T-helper 2 cell treated with Interferon-gamma antibody and Interleukin-4, amounts not matched to agents 5 μg/mL and 100 μg/mL, for 36 hours (primary cell): ENCODE measurements around the gene ARSJ.
"Not testable (repeated sequence)": the region's sequence is repeated elsewhere in the genome, so short reads cannot be mapped to it uniquely, and the experiment has no call there.

Experiments
- DNase-seq: peaks from one replicate; pipeline ENCODE4 v3.0.0; 2021; ENCODE audit warnings: low spot score
- H3K27ac Mint-ChIP-seq: one replicate; pipeline ENCODE4 v1.8.0; 2021; ENCODE audit warnings: mild to moderate bottlenecking, mixed read lengths
- H3K27me3 Mint-ChIP-seq: one replicate; pipeline ENCODE4 v1.8.0; 2021; ENCODE audit warnings: low read depth, mixed read lengths
- H3K36me3 Mint-ChIP-seq: one replicate; pipeline ENCODE4 v1.8.0; 2021; ENCODE audit warnings: low read depth, mixed read lengths
- H3K4me1 Mint-ChIP-seq: one replicate; pipeline ENCODE4 v1.8.0; 2021; ENCODE audit warnings: low read depth, mixed read lengths
- H3K4me3 Mint-ChIP-seq: one replicate; pipeline ENCODE4 v1.8.0; 2022; ENCODE audit warnings: mild to moderate bottlenecking, moderate library complexity, mixed read lengths
- H3K9me3 Mint-ChIP-seq: one replicate; pipeline ENCODE4 v1.8.0; 2021; ENCODE audit warnings: mixed read lengths

ARSJ gene

DNA sequence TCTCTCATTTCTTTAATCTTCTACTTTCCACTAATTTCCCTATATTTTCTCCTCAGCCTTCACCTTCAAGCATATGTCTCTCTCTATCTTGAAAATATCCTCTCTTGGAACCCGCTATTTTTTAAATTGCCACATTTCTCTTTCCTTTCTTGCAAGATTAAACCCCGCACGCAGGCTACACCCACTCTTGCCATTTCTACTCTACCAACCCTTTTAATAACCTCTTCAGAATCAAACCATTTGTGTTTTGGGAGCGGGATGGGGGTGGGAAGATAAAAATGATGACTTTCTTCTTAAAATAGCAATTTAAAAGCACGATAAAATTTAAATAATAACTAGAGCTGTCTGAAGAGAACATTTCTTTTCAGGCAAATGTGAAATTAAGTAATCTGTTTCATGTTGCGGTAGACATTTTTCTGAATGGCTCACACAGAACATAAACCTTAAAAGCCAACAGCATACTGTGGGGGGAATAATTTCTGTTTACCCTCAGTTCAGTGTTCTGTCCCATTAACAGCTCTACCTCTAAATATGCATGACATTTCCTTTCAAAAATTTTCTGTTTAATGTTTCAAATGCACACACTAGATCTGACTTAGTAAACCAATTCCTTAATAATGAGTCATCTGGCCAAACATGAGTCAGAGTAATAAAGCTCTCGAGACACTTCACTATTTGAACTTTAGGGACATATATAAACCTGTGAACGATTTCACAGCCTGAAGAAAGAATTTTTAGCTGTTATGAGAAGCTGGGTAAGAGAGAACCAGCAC, 20.5 kb downstream of the ARSJ start:
- no peak for DNase-seq
- Mint-ChIP-seq H3K27me3 (peaks cover 27% of the 10 kb centered on the region), H3K27ac (no peak overlapping the region), H3K36me3 (no peaks in the 10 kb centered on the region), H3K9me3 (peaks cover 10% of the 10 kb centered on the region), H3K4me1 (no peaks in the 10 kb centered on the region), H3K4me3 (no peak overlapping the region)

DNA sequence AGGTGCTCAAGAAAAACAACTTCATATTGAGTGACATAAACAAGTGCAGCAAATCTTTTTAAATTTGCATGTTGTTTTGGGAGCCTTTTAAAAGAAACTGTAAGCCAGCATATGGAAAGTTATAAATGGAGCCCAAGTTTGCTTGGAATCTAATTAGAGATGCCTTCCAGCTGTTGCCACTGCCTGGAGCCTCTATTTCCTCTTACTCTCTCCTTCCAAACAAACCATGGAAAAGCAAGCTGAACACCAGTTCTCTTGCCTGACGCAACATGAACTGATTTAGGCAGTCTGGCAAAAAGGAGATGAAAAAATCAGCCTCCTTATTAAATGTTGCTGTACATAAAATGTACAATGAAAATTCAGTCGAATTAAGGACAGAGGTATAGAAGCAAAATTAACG, 21.5 kb downstream of the ARSJ start:
- H3K36me3 Mint-ChIP-seq, result no peaks in the 10 kb centered on the region
- no peak for DNase-seq
- peaks cover 6% of the 10 kb centered on the region for H3K9me3 Mint-ChIP-seq
- H3K4me3 Mint-ChIP-seq, result no peak overlapping the region
- H3K27ac Mint-ChIP-seq, result no peak overlapping the region
- H3K4me1 Mint-ChIP-seq, result no peaks in the 10 kb centered on the region
- peaks cover 32% of the 10 kb centered on the region for H3K27me3 Mint-ChIP-seq

DNA sequence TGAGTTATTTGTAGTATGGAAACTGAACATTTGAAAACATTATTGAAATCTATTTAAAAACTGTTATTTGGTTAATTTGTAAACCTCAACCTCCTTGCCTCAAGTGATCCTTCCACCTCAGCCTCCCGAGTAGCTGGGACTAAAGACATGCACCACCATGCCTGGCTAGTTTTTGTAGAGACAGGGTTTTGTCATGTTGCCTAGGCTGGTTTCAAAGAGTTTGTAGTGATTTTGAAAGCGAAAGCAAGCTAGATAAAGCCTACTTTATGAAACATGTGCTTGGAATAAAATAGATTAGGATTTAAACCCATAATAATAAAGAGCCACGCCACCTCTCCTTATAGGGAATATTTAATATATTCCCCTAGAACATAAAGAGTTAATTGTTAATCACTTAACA, 23.5 kb downstream of the ARSJ start:
- H3K4me3 Mint-ChIP-seq, result no peak overlapping the region
- no peaks in the 10 kb centered on the region for H3K9me3 Mint-ChIP-seq
- peaks cover 40% of the 10 kb centered on the region for H3K27me3 Mint-ChIP-seq
- H3K36me3 Mint-ChIP-seq, result no peaks in the 10 kb centered on the region
- H3K27ac Mint-ChIP-seq, result no peak overlapping the region
- DNase-seq, result no peak
- peaks cover 2% of the 10 kb centered on the region for H3K4me1 Mint-ChIP-seq

DNA sequence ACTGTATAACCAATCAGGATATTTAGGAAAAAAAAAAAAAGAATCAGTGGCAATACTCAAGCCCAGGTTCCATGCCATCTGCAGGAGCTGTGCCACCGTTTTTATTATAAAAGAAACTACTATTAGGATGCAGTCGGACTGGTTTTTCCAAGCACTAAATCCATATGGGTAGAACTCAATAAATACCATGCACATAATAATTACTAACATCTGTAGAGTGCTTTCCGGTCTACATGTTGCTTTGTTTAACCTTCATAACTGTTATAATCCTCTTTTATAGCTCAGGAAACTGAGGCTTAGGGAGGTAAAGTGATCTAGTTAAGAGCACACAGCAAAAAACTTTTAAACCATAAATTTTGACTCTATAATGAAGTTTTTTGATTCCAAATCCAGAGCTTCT, 24.0 kb downstream of the ARSJ start:
- Mint-ChIP-seq H3K27me3 (peaks cover 43% of the 10 kb centered on the region), H3K4me3 (no peak overlapping the region), H3K36me3 (no peaks in the 10 kb centered on the region), H3K4me1 (peaks cover 2% of the 10 kb centered on the region), H3K9me3 (no peaks in the 10 kb centered on the region), H3K27ac (no peak overlapping the region)
- no peak for DNase-seq

DNA sequence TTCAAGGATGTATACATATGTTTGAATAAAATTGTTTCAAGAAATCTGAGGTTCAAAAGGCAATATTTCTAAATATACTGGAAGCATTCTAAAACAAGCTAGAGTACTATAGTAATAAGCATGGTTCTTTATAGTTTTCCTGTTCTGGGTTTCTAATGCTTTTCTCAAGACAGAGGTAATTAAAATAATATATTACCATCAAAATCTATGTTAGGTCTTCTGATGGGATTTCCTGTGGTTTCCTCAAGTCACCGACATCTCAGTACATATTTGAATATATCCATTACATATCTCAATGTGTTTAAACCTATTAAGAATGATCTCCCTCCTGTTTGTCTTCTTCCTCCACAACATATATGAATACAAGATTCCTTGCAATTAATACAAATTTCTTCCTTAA, 25.6 kb downstream of the ARSJ start:
- Mint-ChIP-seq H3K27me3 (peaks cover 44% of the 10 kb centered on the region), H3K4me1 (peaks cover 2% of the 10 kb centered on the region), H3K9me3 (no peaks in the 10 kb centered on the region), H3K36me3 (no peaks in the 10 kb centered on the region), H3K4me3 (no peak overlapping the region), H3K27ac (no peak overlapping the region)
- no peak for DNase-seq

DNA sequence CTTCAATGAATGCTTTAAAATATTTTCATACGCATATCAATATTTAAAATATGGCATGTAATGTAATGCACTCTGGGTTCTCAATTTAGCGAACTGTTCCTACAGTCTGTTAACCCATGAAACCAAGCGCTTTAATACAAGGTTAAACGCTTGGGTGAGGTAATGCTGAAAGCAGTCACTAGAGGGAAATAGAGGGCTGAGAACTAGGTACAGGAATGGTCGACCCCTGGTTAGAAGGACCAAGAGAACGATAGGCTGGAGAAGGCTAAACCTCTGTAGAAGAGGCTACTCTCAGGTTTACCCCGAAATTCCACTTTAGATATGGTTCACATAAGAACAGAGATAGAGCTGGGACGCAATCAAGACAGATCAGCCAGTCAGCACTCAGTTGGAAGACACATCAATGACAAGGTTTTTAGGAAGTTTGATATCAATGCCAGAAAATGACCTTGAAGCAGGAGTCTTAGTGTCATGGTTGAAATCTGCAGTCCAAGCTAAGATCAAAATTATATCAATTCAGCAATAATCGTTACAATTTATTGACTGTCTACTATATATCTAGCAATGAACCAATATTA, 26.9 kb downstream of the ARSJ start:
- Mint-ChIP-seq H3K4me3 (no peak overlapping the region), H3K4me1 (peaks cover 2% of the 10 kb centered on the region), H3K9me3 (no peaks in the 10 kb centered on the region), H3K36me3 (no peaks in the 10 kb centered on the region), H3K27ac (no peak overlapping the region), H3K27me3 (peaks cover 33% of the 10 kb centered on the region)
- DNase-seq, result no peak

DNA sequence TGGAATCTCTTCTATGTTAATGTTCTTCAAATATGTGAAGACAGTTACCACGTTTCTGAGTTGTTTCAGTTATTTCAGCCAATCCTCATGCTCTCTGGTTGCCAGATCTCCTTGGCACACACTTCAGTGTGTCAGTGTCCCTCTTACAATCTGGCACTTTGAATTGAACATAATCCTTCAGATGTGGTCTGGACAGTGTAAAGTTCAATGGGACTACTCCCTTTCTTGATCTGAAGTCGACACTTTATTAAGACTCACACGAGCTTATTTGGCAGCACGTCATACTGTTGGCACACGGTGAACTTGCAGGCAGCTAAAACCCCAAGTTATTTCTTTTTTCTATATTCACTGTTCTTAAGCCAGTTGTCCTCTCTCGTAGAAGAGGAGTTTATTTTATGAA, 28.2 kb downstream of the ARSJ start:
- H3K27ac Mint-ChIP-seq, result no peak overlapping the region
- peaks cover 24% of the 10 kb centered on the region for H3K27me3 Mint-ChIP-seq
- H3K4me1 Mint-ChIP-seq, result peaks cover 2% of the 10 kb centered on the region
- DNase-seq, result no peak
- H3K4me3 Mint-ChIP-seq, result no peak overlapping the region
- H3K9me3 Mint-ChIP-seq, result no peaks in the 10 kb centered on the region
- H3K36me3 Mint-ChIP-seq, result no peaks in the 10 kb centered on the region

DNA sequence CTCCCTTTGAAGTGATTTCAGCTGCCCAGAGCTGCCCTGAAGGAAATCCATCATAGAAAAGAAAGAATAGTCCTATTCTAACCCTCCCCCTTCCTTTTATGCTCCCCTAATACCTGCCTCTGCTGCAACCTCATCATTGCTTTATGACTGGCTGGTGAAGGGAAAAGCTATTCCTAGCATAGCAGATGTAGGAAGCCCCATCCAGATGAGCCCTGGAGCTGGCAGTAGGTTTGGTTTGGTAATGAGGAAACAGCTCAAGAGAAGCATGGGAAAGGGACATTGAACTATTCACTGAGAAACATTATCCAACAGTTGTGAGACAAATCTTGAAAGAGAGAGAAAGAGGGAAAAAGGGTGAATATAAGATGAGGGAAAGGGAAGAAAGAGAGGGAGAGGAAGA, 29.2 kb downstream of the ARSJ start:
- H3K36me3 Mint-ChIP-seq, result no peaks in the 10 kb centered on the region
- no peak overlapping the region for H3K4me3 Mint-ChIP-seq
- no peaks in the 10 kb centered on the region for H3K9me3 Mint-ChIP-seq
- H3K4me1 Mint-ChIP-seq, result peaks cover 2% of the 10 kb centered on the region
- H3K27ac Mint-ChIP-seq, result no peak overlapping the region
- peaks cover 25% of the 10 kb centered on the region for H3K27me3 Mint-ChIP-seq
- no peak for DNase-seq

DNA sequence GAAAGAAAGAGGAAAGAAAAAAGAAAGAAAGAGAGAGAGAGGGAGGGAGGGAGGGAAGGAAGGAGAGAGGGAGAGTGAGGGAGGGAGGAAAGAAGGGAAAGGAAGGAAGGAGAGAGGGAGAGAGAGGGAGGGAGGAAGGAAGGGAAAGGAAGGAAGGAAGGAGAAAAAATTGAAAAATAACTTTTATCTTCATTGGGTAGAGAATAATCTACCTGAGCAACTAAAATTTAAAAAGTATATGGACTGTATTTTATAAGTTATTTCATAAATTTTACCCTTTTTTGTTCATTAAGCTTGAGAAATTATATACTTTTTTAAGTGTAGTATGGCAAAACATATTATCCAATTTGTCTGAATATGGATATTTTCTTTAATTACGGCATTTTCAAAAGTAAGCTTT, 32.0 kb downstream of the ARSJ start:
- H3K4me3 Mint-ChIP-seq, result no peak overlapping the region
- H3K27me3 Mint-ChIP-seq, result peaks cover 13% of the 10 kb centered on the region
- no peak overlapping the region for H3K27ac Mint-ChIP-seq
- no peak for DNase-seq
- H3K9me3 Mint-ChIP-seq, result no peaks in the 10 kb centered on the region
- peaks cover 9% of the 10 kb centered on the region for H3K4me1 Mint-ChIP-seq
- H3K36me3 Mint-ChIP-seq, result no peaks in the 10 kb centered on the region

DNA sequence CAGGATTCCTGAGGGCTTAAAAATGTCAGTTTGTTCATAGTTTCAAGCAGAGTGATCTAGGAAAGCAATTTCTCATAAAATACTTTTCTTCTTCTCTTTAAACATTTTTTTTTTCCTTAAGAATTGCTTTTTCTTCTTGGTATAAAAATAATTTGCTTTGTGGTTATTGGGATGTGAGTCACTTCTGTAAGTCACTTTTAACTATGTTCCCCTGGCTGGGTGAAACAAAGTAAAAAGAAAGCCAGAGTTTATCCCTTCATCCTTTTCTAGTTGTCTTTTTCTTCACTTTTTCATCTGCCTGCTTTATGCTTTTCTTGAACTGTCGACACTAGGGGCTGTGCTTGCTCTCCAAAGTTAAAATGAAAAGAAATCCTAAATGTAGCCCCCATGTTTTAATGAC, 33.5 kb downstream of the ARSJ start:
- H3K36me3 Mint-ChIP-seq, result no peaks in the 10 kb centered on the region
- peaks cover 12% of the 10 kb centered on the region for H3K27me3 Mint-ChIP-seq

DNA sequence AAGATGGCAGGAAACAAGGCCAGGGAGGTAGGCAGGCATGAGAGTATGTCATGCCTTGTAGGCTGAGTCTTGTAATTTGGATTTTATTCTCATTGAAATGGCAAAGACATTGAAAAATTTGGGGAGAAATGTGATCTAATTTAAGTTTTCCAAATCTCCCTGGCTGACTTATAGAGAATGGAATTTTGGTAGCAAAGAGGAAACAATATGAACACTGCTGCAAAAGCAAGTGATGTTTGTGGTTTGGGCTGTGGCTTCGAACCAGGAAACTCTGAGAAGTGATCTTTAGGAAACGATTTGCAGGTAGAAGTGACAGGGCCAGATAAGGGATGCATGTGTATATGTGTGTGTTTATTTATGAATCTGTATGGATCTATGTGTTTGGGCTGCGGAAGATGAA, 35.6 kb downstream of the ARSJ start:
- H3K4me1 Mint-ChIP-seq, result peaks cover 9% of the 10 kb centered on the region
- no peak for DNase-seq
- H3K4me3 Mint-ChIP-seq, result no peak overlapping the region
- H3K27me3 Mint-ChIP-seq, result peaks cover 7% of the 10 kb centered on the region
- no peaks in the 10 kb centered on the region for H3K9me3 Mint-ChIP-seq
- H3K27ac Mint-ChIP-seq, result no peak overlapping the region
- H3K36me3 Mint-ChIP-seq, result no peaks in the 10 kb centered on the region

More for the DNA sequence above, 33.5 kb downstream of the ARSJ start:
- Mint-ChIP-seq H3K9me3 (no peaks in the 10 kb centered on the region), H3K27ac (no peak overlapping the region), H3K4me1 (peaks cover 9% of the 10 kb centered on the region), H3K4me3 (no peak overlapping the region)
- no peak for DNase-seq

DNA sequence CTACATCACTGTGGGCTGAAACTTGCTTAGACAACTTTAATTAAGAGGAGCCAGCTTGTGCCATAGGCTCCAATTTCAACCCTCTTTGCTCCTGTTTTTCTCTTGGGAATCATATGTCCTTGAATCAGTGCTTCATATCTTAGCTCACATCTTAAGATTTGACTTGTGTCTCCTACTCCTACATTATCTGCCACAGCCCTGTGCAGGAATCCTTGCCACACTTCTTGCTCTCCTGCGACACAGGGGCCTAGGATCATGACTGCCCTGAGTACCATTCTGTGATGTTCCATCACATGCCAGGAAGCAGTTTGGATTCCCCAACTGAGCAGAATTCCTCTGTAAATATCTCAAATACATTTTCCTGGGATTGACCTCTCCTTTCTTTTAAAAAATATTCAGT, 36.4 kb downstream of the ARSJ start:
- H3K4me3 Mint-ChIP-seq, result no peak overlapping the region
- H3K9me3 Mint-ChIP-seq, result no peaks in the 10 kb centered on the region
- no peak for DNase-seq
- peaks cover 9% of the 10 kb centered on the region for H3K4me1 Mint-ChIP-seq
- H3K36me3 Mint-ChIP-seq, result no peaks in the 10 kb centered on the region
- no peak overlapping the region for H3K27ac Mint-ChIP-seq
- H3K27me3 Mint-ChIP-seq, result peaks cover 7% of the 10 kb centered on the region

DNA sequence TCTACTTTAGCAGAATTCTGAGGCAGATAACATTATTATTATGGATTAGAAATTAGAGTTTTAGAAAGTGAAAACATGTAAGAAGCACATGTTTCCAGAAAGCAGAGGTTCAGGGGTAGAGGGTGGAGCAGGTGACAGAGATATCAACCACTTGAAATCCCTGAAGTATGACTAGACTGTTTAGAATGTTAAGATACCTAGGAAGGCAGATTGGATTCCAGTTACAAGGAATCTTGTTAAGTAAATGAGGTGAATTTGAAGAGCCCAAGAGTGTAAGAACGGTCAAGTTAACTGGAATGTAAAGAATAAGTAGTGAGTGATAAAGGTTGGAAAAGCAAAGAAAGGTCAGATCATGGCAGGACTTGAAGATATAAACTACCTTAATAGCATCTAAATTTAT, 37.6 kb downstream of the ARSJ start:
- no peak overlapping the region for H3K27ac Mint-ChIP-seq
- H3K4me1 Mint-ChIP-seq, result peaks cover 9% of the 10 kb centered on the region
- no peaks in the 10 kb centered on the region for H3K9me3 Mint-ChIP-seq
- H3K36me3 Mint-ChIP-seq, result no peaks in the 10 kb centered on the region
- H3K27me3 Mint-ChIP-seq, result peaks cover 12% of the 10 kb centered on the region
- no peak overlapping the region for H3K4me3 Mint-ChIP-seq
- DNase-seq, result no peak

DNA sequence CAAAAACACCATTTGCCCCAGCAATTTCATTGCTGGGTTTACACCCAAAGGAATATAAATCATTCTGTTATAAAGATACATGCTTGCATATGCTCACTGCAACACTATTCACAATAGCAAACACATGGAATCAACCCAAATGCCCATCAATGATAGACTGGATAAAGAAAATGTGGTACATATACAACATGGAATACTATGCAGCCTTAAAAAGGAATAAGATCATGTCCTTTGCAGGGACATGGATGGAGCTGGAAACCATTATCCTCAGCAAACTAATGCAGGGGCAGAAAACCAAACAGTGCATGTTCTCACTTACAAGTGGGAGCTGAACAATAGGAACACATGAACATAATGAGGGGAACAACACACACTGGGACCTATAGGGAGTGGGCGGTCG, 39.3 kb downstream of the ARSJ start:
- not testable (repeated sequence) for H3K9me3 Mint-ChIP-seq, H3K36me3 Mint-ChIP-seq, H3K4me3 Mint-ChIP-seq, H3K27me3 Mint-ChIP-seq, H3K4me1 Mint-ChIP-seq, H3K27ac Mint-ChIP-seq, DNase-seq

DNA sequence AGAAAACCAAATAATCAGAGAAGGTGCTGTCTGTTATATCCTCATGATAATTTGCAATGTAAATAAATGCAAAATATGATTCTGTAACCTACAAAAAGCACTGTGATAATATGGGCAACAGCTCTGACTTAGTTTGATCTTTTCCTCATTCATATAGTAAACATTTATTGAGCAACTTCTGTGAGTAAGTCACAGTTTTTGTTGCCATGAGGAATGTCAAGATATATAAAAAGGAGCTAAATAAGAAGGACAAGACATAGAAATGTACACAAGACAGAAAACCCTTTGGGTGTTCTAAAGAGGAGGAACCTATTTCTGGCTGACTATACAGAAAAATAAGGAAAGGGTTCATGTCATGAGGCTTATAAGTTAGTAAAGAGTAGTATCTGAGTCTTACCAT, 44.3 kb downstream of the ARSJ start:
- H3K4me3 Mint-ChIP-seq, result no peak overlapping the region
- DNase-seq, result no peak
- H3K27ac Mint-ChIP-seq, result no peak overlapping the region
- H3K27me3 Mint-ChIP-seq, result peaks cover 15% of the 10 kb centered on the region
- H3K4me1 Mint-ChIP-seq, result no peaks in the 10 kb centered on the region
- no peaks in the 10 kb centered on the region for H3K9me3 Mint-ChIP-seq
- no peaks in the 10 kb centered on the region for H3K36me3 Mint-ChIP-seq
